ENCODE measurements around the gene CHFR.

- no peak for TF ChIP-seq CTCF (IDR thresholded peaks at IDR 0.05 in 4 of 5, conservative IDR thresholded peaks at IDR 0.05 in 1 of 5)
- no peak for TF ChIP-seq POLR2A (IDR thresholded peaks at IDR 0.05)
Measured at GRCh38 chr12:132886529-132887477, 602 bp downstream of the CHFR start.
